Stimulated activated CD8-positive, alpha-beta memory T cell treated with anti-CD3 and anti-CD28 coated beads, Interleukin-12 subunit alpha, Interleukin-12 subunit beta, amount 100 ng/mL, for 24 hours (primary cell): ENCODE measurements around the gene TMCC2.

ENCODE experiments used
- DNase-seq: peaks from one replicate; pipeline ENCODE4 v3.0.0-alpha.2; 2020; ENCODE audit errors: extremely low read depth

The TMCC2 gene

DNA sequence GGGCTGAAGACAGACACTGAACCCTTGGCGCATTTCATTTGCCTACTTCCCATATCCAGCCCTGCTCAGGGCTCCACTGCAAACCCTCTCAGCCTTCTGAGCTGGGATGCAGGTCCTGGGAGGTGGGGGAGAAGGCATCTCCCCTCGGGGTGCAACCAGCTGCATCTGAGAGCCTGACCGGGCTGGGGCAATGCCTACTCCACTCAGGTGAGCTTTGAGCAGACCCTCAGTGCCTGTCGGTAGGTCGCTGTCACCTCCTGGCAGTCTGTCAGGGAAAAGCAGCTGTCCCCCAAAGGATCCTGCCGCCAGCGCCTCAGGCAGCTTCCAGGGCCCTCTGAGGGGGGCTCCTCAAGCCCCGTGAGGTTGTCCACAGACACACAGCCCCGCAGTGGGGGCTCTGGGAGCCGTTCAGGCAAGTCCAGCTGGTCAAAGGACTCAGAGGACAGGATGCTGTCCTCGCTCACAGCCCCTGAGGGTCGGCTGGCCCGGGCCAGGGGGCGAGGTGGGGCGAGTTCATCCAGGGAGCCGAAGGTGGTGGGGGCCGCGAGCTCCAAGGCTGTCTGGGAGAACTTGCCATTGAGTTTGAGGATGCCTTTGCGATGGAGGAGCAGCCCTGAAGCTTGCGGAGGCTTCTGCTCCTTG, 75.6 kb downstream of the TMCC2 start:
- DNase-seq: no peak

DNA sequence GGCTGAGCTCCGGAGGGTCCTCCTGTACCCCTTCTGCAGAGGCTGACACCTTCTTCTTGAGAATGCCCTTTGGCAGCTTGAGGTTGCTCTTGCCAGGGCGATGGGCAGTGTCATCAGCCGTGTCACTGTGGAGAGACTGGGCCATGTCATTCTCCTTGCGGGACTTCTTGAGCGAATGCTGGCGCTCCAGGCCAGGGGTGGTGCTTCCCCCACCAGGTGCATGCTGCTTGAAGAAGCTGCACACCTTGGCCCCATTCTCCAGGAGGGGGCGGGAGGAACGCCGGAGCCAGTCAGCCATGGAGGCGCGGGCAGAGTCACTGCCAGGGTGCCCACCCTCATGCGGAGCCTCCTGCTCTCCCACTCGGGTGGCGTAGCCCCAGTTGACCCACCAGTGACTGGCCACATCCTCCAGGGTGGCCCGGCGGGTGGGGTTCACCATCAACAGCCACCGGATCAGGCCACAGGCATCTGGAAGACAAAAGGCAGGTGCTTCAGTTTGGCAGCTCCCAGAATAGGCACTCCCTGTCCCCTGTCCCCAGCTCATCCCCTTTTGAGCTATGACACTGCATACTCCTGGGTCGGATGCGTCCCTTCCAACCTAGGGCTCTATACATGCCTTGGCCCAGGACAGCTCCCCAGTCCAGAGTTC, 76.4 kb downstream of the TMCC2 start:
- no peak for DNase-seq

DNA sequence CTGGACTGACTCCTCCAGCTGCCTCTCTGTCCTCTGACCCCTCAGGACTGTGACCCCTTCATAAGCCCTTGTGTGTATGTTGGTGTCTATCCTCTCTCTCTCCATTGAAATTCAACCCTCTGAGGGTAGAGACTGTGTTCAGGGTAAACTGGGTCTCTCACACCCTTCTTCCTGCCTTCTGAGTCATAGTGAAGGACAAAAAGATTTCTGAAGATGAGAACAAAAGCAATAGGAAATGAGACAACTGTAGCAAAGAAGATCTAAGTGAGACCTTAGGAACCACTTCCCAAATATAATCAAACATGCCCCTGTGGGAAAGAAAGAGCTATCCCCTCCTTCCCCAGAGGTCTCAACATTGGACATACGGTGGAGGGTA, 76.9 kb downstream of the TMCC2 start:
- DNase-seq: no peak

DNA sequence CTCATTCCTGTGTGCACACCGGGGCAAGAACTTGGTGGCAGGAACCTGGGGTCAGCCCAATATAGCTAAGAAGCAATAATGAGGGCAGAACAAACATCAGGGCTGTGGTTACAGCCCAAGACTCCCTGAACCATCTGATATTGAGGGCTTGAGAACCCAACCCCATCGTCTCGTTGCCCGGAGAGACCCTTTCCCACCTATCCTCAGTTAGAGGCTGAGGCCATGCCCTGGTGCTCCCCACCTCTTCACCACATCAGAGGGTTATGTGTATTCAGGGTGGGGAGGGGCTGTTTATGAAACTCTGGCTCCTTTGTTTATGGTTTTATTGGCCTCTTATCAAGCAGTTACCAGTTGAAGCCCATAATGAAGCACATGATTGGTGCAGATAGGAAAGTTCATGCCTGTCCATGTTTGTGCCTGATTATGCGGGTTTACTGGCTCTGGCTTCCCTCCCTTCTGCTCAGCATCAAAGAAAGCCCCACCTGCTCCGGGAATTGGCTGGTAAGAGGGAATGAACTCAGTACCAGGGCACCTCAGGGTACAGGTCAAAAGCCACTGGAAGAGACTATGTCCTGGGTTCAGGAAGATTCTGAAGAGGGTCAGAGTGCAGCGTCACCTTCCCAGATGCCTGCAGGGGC, 79.3 kb downstream of the TMCC2 start:
- DNase-seq: no peak

DNA sequence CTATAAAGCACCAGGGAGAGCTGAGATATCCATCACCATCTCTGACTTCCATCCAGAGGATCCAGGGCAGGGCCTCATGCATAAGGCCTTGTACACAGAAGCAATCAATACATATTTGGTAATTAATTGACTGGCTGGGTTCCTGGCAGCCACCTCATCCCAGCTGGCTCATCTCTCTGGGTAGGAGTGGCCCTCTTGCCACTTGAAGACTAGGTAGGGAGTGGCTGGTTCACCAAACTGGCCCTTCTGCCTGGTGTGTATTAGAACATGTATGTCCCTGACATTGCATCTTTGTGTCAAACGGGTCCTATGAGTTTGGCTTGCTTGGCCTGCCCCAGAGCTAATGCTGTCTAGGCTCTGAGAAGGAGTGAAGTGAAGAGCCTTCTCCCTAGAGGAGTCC, 82.0 kb downstream of the TMCC2 start:
- no peak for DNase-seq

DNA sequence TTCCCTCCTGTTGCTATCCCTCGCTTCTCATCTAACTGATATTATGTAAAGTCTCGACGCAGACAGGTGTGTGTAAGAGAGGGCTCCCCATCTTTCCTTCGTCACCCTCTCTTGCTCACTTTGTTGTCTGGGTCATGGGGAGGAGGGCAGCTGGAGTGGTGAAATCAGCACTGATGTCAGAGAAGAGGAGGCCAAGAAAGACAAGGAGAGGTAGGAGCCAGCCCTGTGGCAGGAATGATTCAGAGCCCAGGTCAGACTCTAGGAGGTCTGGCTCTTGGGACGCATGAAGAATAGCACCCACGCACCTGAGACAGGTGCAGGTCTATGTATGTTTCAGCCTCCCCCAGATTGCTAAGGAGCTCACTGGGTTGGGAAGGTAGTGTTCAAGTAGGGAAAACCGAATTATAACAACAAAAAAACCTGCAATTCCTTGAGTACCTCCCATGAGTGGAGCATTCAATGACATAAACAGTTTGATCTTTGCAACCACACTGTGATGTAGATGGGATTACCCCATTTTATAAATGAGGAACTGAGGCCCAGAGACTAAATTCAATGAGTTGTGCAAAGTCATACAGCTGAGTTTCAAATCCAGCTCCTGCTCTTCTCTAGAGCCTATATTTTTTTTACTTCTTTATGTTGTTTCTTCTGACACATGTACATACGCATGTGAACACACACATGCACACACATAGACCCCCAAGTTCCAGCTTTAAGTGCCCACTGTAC, 83.4 kb downstream of the TMCC2 start:
- DNase-seq: no peak

DNA sequence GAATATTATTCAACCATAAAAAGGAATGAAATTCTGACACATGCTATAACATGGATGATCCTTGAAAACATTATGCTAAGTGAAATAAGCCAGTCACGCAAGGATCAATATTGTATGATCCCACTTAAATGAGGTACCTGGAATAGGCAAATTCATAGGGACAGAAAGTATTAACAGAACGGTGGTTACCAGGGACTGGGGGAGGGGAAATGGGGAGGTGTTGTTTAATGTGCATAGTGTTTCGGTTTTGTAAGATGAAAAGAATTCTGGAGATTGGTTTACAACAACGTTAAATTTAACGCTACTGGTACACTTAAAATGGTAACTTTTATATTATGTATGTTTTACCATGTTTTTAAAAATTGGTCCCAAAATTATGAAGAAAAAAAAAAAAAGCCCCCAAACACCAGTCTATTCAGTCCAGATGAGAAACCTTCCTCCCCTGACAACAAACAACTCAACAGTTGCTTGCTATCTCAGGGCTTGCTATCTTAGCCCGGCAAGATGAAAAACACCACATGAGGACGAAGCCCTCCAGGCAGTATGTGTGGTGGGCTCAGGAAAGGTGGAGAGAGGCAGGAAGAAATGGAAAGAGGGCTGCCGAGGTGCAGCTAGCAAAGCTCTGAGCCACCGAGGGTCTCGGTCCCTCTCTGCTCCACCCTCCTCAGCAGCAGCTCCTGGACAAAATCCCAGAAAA, 85.3 kb downstream of the TMCC2 start:
- no peak for DNase-seq

DNA sequence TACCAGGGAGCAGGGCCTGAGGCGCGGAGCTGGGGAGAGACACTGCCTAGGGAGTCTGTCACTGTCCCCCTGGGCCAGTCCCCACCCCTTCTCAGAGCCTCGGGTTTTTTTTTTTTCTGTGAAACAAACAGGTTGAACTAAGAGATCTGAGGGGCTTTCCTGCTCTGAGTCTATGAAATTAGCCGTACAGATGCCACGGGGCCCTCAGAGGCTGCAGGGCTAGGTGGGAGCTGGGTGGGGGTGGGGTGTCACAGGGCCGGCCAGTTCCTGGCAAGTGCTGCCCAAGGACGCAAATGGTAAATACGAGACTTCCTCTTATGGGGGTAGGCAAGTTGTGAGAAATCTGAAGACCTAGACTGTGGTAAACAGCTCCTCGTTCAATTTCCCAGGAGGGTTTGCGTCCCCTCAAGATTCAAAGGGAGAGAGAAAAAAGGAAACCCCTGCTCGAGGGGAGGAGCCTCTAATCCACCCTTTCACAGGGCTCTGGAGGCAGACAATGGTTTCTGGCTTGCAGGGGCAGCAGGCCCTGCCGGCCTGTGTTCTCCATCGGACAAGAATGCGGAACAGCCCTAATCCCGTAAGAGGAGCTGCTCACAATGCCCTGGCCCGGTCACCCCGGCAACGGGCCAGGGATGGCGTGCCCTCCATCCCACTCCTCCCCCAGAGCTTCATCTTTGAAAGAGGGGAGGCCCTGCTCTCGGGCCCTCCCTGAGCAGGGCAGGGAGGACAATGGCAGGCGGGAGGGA, 86.0 kb downstream of the TMCC2 start:
- DNase-seq: no peak

DNA sequence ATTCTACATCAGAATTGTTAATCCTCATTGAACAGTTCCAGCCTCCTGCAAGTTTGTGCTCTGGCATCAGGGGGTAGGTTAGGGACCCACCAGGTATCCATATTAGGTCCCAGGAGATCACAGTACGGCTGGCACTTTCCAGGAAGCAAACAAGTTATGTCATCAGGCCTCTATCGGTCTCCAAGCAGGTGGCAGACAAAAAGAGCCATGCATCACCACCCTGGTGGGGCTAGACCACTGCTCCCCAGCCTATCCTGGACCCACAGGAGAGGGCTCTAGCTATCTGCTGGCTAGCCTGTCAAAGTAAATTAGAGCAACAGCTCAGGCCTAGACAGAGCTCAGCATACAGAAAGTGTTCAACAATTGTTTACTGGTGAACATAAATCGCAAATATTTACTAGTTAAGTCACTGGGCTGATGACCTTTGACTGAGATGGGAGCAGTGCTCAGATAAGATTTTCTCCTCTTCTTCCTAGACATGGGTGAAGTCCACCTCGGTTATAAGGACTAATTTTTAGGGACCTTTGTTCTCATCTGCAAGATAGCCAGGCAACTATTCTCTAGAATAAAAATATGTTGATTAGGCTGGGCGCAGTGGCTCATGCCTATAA, 87.4 kb downstream of the TMCC2 start:
- no peak for DNase-seq

DNA sequence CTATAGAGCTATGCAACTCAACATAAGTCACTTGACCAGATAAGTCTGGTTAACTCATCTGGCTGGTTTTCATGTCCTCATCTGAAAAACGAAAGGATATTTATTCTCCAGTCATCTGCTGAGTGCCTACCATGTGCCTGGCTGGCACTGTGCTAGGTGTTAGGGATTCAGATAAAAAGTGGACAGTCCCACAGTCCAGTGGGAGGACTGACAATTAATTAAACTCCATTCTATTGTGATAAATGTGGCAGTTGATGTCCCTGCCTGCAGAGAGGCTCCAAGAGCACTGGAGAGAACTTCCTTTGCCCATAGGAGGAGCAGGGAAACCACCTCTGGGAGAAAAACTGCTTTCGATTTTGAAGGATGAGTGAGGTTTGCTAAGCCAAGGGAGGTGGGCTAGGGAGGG, 88.4 kb downstream of the TMCC2 start:
- no peak for DNase-seq

DNA sequence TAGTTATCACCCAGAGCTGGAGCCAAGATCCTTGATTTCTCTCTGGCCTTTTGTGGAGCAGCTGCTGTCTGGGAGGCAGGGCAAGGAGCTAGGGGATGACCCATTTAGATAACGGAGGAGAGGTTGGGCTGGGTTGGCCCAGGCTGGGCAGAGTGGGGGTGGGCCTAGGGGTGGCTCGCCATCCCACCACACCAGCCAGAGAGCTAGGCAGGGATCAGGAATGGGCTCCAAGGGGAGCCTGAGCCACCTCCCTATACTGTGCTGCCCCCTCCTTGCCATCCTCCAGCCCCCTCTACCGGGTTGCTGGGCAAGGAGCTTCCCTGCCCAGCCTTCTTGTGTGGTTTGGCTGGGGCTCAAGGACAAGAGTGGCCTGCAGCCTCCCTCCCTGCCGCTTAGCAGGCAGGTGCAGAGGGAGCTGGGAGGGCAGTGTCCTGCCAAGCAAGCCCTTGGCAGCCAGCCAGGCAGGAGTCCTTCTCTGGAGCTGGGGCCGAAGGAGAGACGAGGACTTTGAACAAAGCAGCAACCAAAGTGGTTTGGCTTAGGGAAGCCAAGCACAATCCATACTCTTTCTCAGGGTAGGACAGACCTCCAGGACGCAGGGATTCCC, 89.7 kb downstream of the TMCC2 start:
- no peak for DNase-seq

DNA sequence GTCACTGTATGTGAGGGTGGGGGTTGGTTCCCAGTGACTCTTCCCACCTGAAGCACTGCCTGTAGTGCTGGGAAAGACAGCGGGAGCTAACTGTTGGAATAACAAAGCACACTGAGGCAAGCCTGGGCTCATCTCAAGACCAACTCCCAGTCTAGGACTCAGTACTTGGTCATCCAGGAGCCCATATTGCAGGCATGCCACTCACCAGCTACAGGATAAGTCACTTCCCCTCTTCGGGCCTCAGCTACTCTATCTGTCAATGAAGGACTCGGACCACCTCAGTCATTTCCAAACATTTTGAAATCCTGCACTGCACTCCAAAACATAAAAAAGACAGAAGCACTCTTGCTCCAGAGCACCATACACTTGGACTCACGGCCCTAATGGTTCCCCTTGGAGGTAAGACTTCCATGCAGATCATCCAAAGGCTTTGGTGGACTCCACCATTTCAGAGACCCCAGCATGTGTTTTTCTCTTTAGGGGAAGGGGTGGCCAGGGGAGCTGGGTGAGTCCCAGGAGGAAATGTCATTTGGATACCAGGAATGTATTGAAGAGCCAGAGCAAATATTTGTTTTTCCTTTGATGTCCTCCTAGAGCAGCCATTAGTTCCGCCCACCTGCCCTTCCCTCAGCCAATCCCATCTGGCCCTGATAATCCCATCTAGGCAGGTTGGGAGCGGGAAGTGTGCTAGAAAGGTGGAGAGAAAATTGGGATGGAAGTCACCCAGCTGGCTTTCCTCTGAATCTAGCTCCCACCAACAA, 90.7 kb downstream of the TMCC2 start:
- no peak for DNase-seq

DNA sequence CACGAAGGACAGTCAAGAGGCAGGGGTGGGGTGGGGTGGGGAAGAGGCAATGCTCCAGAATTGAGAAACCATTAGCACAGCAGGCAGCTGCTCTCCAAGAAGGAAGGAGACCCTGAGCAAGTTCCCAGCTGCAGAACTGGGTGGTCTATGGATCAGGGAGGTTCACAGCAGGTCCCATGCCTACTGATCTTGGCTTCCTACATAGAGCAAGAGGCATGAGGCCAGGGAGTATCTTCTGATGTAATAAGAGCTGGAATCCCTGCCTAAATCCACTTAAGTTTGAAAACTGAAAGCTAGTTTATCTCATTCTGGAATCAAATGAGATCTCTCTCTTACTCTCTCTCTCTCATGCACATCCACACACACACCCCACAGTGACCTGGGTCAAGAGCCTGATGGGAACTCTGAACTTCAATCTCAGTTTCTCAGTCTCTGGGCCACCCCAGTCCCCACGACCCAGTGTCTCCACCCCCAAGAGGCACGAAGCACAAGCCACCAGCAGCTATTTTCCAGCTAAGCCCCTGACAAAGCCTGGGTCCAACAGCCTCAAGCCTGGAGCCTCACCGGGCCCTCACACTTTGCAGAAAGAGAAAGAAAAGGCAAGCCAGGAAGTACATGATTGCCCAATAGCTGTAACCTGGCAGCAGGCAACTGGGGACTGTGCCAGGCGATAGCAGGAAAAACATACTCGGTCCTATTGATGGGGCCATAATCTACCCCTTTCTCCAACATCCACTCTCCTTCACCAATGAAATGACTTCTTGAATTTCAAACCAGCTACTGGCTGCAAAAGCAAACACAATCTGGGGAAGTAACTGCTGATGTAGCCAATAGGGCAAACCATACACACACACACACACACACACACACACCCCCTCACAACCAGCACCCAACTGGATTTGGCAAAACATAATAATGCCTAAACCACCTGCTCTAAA, 91.6 kb downstream of the TMCC2 start:
- no peak for DNase-seq

DNA sequence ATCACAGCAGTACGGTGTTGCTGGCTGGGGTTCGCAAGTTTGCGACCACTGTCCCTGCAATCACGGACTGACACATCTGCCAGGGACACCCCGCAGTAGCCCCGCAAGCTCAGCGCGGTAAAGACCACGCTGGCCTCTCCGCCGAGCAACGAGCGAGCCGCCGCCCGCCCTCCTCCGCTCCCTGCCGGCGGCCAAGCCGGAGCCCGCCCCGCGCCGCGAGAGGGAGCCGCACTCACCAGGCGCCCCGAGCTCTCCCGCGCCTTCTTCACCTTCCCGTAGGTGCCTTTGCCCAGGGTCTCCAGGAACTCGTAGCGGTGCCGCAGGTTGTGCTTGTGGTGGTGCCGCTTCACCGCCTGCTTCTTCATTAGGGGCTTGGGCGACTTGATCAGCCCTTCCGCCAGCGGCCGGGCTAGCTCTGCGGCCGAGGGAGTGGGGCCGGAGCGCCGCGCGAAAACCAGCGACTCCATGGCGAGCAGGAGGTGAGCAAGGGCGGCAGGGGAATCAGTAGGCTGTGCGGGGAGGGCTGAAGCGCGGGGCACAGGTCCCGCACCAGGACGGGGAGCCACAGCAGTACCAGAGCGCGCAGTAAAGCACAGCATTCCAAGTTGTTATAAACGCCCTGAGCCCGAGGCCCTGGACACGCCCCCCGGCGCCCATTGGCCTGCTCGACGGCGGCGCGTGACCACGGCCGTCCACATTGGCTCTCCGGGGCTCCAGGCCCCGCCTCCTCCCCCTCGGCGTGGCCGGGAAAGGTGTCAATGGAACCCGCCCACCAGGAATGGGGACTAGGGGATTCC, 93.6 kb downstream of the TMCC2 start, which contains the start of gene NUAK2:
NUAK2 (minus strand) TSS at position 584 of the 797 bp plus-strand sequence; CDS start at position 467, 117 bp downstream.
- DNase-seq: peak; percentile 68

DNA sequence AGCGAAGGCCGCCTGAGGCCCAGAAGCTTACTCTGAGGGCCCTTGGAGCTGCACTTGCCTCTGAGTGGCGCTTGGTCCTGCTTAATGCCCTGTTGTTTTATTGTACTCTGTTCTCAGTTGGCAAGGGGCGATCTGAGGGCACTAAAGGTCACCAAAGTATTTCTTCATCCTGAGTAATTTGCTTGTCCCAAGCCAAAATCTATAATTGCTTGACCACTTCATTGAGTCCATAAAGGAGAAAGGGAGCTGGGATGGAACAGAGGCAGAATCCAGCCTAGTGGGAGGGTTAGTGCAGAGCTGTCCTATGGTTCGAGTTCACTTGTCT, 94.2 kb downstream of the TMCC2 start:
- DNase-seq: no peak
